Liver (tissue), 9 donors: ENCODE data around the gene TRAPPC2L. TPM values are rescaled to one million over a fixed set of nuclear protein-coding genes. Genes with fewer than 3 reads are reported as not detected.

Source experiments
- DNase-seq: peaks from one replicate; pipeline ENCODE4 v3.0.0-alpha.2; 2017; ENCODE audit warnings: low spot score
- H3K27ac ChIP-seq, 2 donors: one replicate each; pipeline ENCODE4 v1.7.0; 2013; ENCODE audit warnings: inconsistent platforms in 2 of 2, low read length in 2 of 2, control low read depth in 1 of 2, low read depth in 1 of 2, mild to moderate bottlenecking in 1 of 2
- H3K27me3 ChIP-seq, 4 donors: one replicate each; pipeline versions ENCODE4 v1.6.1 to v1.7.0; 2013; ENCODE audit warnings: low read length in 3 of 4, inconsistent platforms in 1 of 4, mild to moderate bottlenecking in 1 of 4, moderate library complexity in 1 of 4; ENCODE audit not compliant: control insufficient read depth in 4 of 4, insufficient read depth in 4 of 4
- H3K36me3 ChIP-seq, 4 donors: one replicate each; pipeline versions ENCODE4 v1.6.1 to v1.7.0; 2013; ENCODE audit warnings: low read length in 3 of 4, mild to moderate bottlenecking in 3 of 4, low read depth in 1 of 4, moderate library complexity in 1 of 4; ENCODE audit not compliant: control insufficient read depth in 4 of 4, insufficient read depth in 3 of 4
- H3K4me1 ChIP-seq, 4 donors: one replicate each; pipeline versions ENCODE4 v1.6.1 to v1.7.0; 2013; ENCODE audit warnings: low read length in 3 of 4, mild to moderate bottlenecking in 3 of 4, moderate library complexity in 1 of 4; ENCODE audit not compliant: control insufficient read depth in 4 of 4, insufficient read depth in 4 of 4
- H3K4me3 ChIP-seq, 3 donors: one replicate each; pipeline versions ENCODE4 v1.6.1 to v1.7.0; 2013; ENCODE audit warnings: low read length in 3 of 3, control low read depth in 1 of 3, low read depth in 1 of 3, mild to moderate bottlenecking in 1 of 3
- H3K9ac ChIP-seq, 2 donors: one replicate each; pipeline ENCODE4 v1.7.0; 2013; ENCODE audit warnings: low read length in 2 of 2, mild to moderate bottlenecking in 2 of 2, moderate library complexity in 2 of 2, control low read depth in 1 of 2, low read depth in 1 of 2
- H3K9me3 ChIP-seq, 4 donors: one replicate each; pipeline versions ENCODE4 v1.6.1 to v1.7.0; 2013; ENCODE audit warnings: low read length in 3 of 4; ENCODE audit not compliant: control insufficient read depth in 4 of 4
- ATF3 ChIP-seq: IDR thresholded peaks from 2 replicates; pipeline ENCODE4 v1.6.1; 2016; ENCODE audit warnings: antibody characterized with exemption
- CTCF ChIP-seq: fragments of 150-350 bp; IDR thresholded peaks from 2 replicates; pipeline ENCODE4 v1.5.1; 2017; ENCODE audit warnings: improper control_type of control experiment, low read depth, low read length; ENCODE audit not compliant: missing input control
- EGR1 ChIP-seq, 2 donors: IDR thresholded peaks; 2 replicates each; pipeline ENCODE4 v1.6.1; 2016 to 2018; ENCODE audit warnings: antibody characterized with exemption in 2 of 2, low read depth in 2 of 2
- FOXA1 ChIP-seq: IDR thresholded peaks from 2 replicates; pipeline ENCODE4 v1.6.1; 2016; ENCODE audit warnings: antibody characterized with exemption
- FOXA2 ChIP-seq: IDR thresholded peaks from 2 replicates; pipeline ENCODE4 v1.6.1; 2016; ENCODE audit warnings: antibody characterized with exemption
- GABPA ChIP-seq, 2 donors: IDR thresholded peaks in 1 of 2; conservative IDR thresholded peaks in 1 of 2; 2 replicates each; pipeline ENCODE4 v1.6.1; 2016; ENCODE audit warnings: antibody characterized with exemption in 2 of 2, mild to moderate bottlenecking in 1 of 2, moderate library complexity in 1 of 2
- HNF4A ChIP-seq, 2 donors: conservative IDR thresholded peaks; 2 replicates each; pipeline ENCODE4 v1.6.1; 2016; ENCODE audit warnings: antibody characterized with exemption in 2 of 2, mild to moderate bottlenecking in 2 of 2
- HNF4G ChIP-seq: IDR thresholded peaks from 2 replicates; pipeline ENCODE4 v1.6.1; 2016; ENCODE audit warnings: antibody characterized with exemption
- JUND ChIP-seq, 2 donors: IDR thresholded peaks; 2 replicates each; pipeline ENCODE4 v1.6.1; 2016; ENCODE audit warnings: antibody characterized with exemption in 2 of 2
- MAX ChIP-seq: IDR thresholded peaks from 2 replicates; pipeline ENCODE4 v1.6.1; 2016; ENCODE audit warnings: antibody characterized with exemption
- NR2F2 ChIP-seq: IDR thresholded peaks from 2 replicates; pipeline ENCODE4 v1.6.1; 2016; ENCODE audit warnings: antibody characterized with exemption
- RAD21 ChIP-seq, 2 donors: IDR thresholded peaks; 2 replicates each; pipeline ENCODE4 v1.6.1; 2016; ENCODE audit warnings: antibody characterized with exemption in 2 of 2, mild to moderate bottlenecking in 2 of 2
- RXRA ChIP-seq, 2 donors: IDR thresholded peaks; 2 replicates each; pipeline ENCODE4 v1.6.1; 2017 to 2018; ENCODE audit warnings: antibody characterized with exemption in 2 of 2, mild to moderate bottlenecking in 1 of 2
- SP1 ChIP-seq: IDR thresholded peaks from 2 replicates; pipeline ENCODE4 v1.6.1; 2018; ENCODE audit warnings: antibody characterized with exemption, mild to moderate bottlenecking
- YY1 ChIP-seq: IDR thresholded peaks from 2 replicates; pipeline ENCODE4 v1.6.1; 2016; ENCODE audit warnings: antibody characterized with exemption, mild to moderate bottlenecking
- ZBTB33 ChIP-seq: IDR thresholded peaks from 2 replicates; pipeline ENCODE4 v1.6.1; 2016; ENCODE audit warnings: antibody characterized with exemption
- WGBS: extraction: QIAGEN DNeasy Blood & Tissue Kit; methylation state at CpG from one replicate; pipeline ENCODE4 v1.1.7; 2013; 5-methylcytosine and 5-hydroxymethylcytosine counted together
- polyA plus RNA-seq, 2 donors: library from polyadenylated mRNA; stranded (reverse) in 1 of 2; unstranded in 1 of 2; fragments of 200-250 nt in 1 of 2; fragments of >200 nt in 1 of 2; fragmentation: Nextera tagmentation in 1 of 2; extraction: Ambion mirVana in 1 of 2; gene quantifications; one replicate each; pipeline versions ENCODE4 v1.2.1 to v1.2.3, GENCODE V29; 2013 to 2015
- total RNA-seq, 2 donors: library from RNA; depleted of rRNA; stranded (reverse); fragments of >200 nt; gene quantifications; one replicate each; pipeline ENCODE4 v1.2.3, GENCODE V29; 2014
- TF ChIP-seq, protein P1 (sequence below): IDR thresholded peaks from 2 replicates; pipeline ENCODE4 v1.6.1; 2016; ENCODE audit warnings: antibody characterized with exemption, mild to moderate bottlenecking
- donor health status: healthy.
- donor health status: healthy.
- donor health status: healthy.
- donor health status: healthy.
- donor health status: healthy.

The TRAPPC2L gene
- total and polyA plus RNA-seq, 4 donors = 16.3 to 59.4 (median 22.2) TPM

GRCh38 chr16:88833086-88833485 is 23.8 kb upstream of the TRAPPC2L start:
- DNase-seq = no peak
- WGBS = 97% methylated on average over 13 of the region's 13 CpGs
- no peak overlapping the region for H3K4me3 ChIP-seq
- H3K9me3 ChIP-seq = no peaks in the 10 kb centered on the region
- no peaks in the 10 kb centered on the region for H3K27me3 ChIP-seq
- no peak overlapping the region for H3K9ac ChIP-seq
- H3K27ac ChIP-seq = no peak overlapping the region
- H3K36me3 ChIP-seq = peaks cover 0 to 13% (median 4%) of the 10 kb centered on the region in 4 donors
- no peak for TF ChIP-seq NR2F2
- TF ChIP-seq ATF3 = no peak
- no peak for TF ChIP-seq CTCF
- TF ChIP-seq HNF4G = no peak
- no peak for TF ChIP-seq EGR1 (IDR thresholded peaks at IDR 0.05; ENCODE audit: low read depth in 2 of 2)
- no peak for TF ChIP-seq RAD21 (IDR thresholded peaks at IDR 0.05)
- TF ChIP-seq MAX = no peak
- TF ChIP-seq RXRA (IDR thresholded peaks at IDR 0.05) = no peak
- no peak for TF ChIP-seq GABPA (IDR thresholded peaks at IDR 0.05 in 1 of 2, conservative IDR thresholded peaks at IDR 0.05 in 1 of 2)
- no peak for TF ChIP-seq HNF4A (conservative IDR thresholded peaks at IDR 0.05)
- TF ChIP-seq SP1 = no peak
- TF ChIP-seq YY1 = no peak
- TF ChIP-seq FOXA2 = no peak
- TF ChIP-seq JUND (IDR thresholded peaks at IDR 0.05) = no peak
- TF ChIP-seq FOXA1 = no peak
- TF ChIP-seq, protein P1, sequence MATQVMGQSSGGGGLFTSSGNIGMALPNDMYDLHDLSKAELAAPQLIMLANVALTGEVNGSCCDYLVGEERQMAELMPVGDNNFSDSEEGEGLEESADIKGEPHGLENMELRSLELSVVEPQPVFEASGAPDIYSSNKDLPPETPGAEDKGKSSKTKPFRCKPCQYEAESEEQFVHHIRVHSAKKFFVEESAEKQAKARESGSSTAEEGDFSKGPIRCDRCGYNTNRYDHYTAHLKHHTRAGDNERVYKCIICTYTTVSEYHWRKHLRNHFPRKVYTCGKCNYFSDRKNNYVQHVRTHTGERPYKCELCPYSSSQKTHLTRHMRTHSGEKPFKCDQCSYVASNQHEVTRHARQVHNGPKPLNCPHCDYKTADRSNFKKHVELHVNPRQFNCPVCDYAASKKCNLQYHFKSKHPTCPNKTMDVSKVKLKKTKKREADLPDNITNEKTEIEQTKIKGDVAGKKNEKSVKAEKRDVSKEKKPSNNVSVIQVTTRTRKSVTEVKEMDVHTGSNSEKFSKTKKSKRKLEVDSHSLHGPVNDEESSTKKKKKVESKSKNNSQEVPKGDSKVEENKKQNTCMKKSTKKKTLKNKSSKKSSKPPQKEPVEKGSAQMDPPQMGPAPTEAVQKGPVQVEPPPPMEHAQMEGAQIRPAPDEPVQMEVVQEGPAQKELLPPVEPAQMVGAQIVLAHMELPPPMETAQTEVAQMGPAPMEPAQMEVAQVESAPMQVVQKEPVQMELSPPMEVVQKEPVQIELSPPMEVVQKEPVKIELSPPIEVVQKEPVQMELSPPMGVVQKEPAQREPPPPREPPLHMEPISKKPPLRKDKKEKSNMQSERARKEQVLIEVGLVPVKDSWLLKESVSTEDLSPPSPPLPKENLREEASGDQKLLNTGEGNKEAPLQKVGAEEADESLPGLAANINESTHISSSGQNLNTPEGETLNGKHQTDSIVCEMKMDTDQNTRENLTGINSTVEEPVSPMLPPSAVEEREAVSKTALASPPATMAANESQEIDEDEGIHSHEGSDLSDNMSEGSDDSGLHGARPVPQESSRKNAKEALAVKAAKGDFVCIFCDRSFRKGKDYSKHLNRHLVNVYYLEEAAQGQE = no peak
- TF ChIP-seq ZBTB33 = no peak
- H3K4me1 ChIP-seq = no peaks in the 10 kb centered on the region

DNA sequence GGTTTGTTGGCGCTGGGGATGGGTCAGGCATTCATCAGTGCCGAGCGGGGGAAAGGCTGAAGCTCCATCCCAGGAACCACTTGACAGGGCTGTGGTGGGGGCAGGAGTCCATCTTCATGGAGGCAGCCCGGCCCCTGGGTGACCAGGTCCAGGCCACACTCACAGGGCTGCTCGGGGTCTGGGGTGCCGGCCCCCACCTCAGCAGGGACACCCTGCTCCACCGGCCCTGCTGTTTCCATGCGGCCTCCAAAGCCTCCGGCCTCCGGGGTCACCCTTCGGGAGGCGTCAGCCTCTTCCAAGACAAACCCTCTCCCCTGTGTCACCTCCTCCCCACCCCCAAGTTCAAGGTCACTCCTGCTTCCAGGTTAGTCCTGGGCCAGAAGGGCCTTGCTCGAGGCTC is 22.3 kb upstream of the TRAPPC2L start:
- no peaks in the 10 kb centered on the region for H3K9me3 ChIP-seq
- H3K27me3 ChIP-seq = no peaks in the 10 kb centered on the region
- H3K4me1 ChIP-seq = no peaks in the 10 kb centered on the region
- no peak overlapping the region for H3K4me3 ChIP-seq
- H3K27ac ChIP-seq = no peak overlapping the region
- DNase-seq = no peak
- 96% methylated on average over 13 of the region's 13 CpGs for WGBS
- H3K36me3 ChIP-seq = peaks cover 0 to 15% (median 5%) of the 10 kb centered on the region in 4 donors
- TF ChIP-seq GABPA (IDR thresholded peaks at IDR 0.05 in 1 of 2, conservative IDR thresholded peaks at IDR 0.05 in 1 of 2) = no peak
- TF ChIP-seq HNF4A (conservative IDR thresholded peaks at IDR 0.05) = no peak
- no peak overlapping the region for H3K9ac ChIP-seq
